T-cell (primary cell): ENCODE results near the gene VEZT. TPM values are rescaled to one million over a fixed set of nuclear protein-coding genes. Genes with fewer than 3 reads are reported as not detected.
"Not testable (repeated sequence)": the region's sequence is repeated elsewhere in the genome, so short reads cannot be mapped to it uniquely, and the experiment has no call there.

Experiments used
- ATAC-seq, 4 experiments: fragments of 200-7000 bp in 3 of 4; fragments of 150-1000 bp in 1 of 4; cut with Tn5 transposase; replicated peaks in 1 of 4; 1 replicate in 3 of 4; 2 replicates in 1 of 4; pipeline ENCODE4 v1.10.0; 2021; ENCODE audit warnings: moderate library complexity in 3 of 4, mild to moderate bottlenecking in 2 of 4, moderate number of reproducible peaks in 1 of 4
- CTCF ChIA-PET, 2 donors: fragments of 300-600 bp; sonication (Branson Sonifier 250); formaldehyde crosslinking; loops; one replicate each; lab custom pipeline; 2022; ENCODE audit warnings: antibody characterized with exemption in 2 of 2; lab: Charles Lee
- POLR2A ChIA-PET, 2 donors: fragments of 300-600 bp; sonication (Branson Sonifier 250); formaldehyde crosslinking; loops; one replicate each; lab custom pipeline; 2022; ENCODE audit warnings: antibody characterized with exemption in 2 of 2; lab: Charles Lee
- DNase-seq, 35 experiments: peaks; one replicate each; pipeline versions ENCODE4 v3.0.0 to v3.0.0-alpha.2; 2013 to 2023
- H3K27ac ChIP-seq: one replicate; pipeline ENCODE4 v1.5.1; 2013; ENCODE audit warnings: low read length
- H3K27me3 ChIP-seq, 2 experiments: replicated peaks in 1 of 2; 1 replicate in 1 of 2; 2 replicates in 1 of 2; pipeline versions ENCODE4 v1.6.1 to v1.7.0; 2013; ENCODE audit warnings: low read length in 1 of 2, mixed read lengths in 1 of 2; ENCODE audit not compliant: control insufficient read depth in 2 of 2, insufficient read depth in 2 of 2; ENCODE audit errors: extremely low read depth in 1 of 2
- H3K36me3 ChIP-seq, 2 donors: 1 replicate in 1 of 2; 2 replicates in 1 of 2; pipeline versions ENCODE4 v1.6.1 to v1.7.0; 2013; ENCODE audit warnings: low read length in 1 of 2; ENCODE audit not compliant: control insufficient read depth in 2 of 2, insufficient read depth in 1 of 2; ENCODE audit errors: extremely low read depth in 1 of 2
- H3K4me1 ChIP-seq, 2 experiments: 1 replicate in 1 of 2; 2 replicates in 1 of 2; pipeline versions ENCODE4 v1.6.1 to v1.7.0; 2013; ENCODE audit warnings: low read length in 2 of 2, mixed read lengths in 1 of 2; ENCODE audit not compliant: insufficient read depth in 2 of 2, control insufficient read depth in 1 of 2; ENCODE audit errors: extremely low read depth in 1 of 2
- H3K4me3 ChIP-seq, 2 donors: 1 replicate in 1 of 2; 2 replicates in 1 of 2; pipeline versions ENCODE4 v1.5.1 to v1.7.0; 2013; ENCODE audit warnings: mild to moderate bottlenecking in 2 of 2, low read length in 1 of 2, moderate library complexity in 1 of 2; ENCODE audit not compliant: control insufficient read depth in 1 of 2; ENCODE audit errors: extremely low read depth in 1 of 2
- H3K9me3 ChIP-seq: 2 replicates; pipeline ENCODE4 v1.7.0; 2013
- H3K27ac Mint-ChIP-seq, 2 donors: one replicate each; pipeline ENCODE4 v1.8.0; 2020 to 2021; ENCODE audit warnings: mild to moderate bottlenecking in 2 of 2, mixed read lengths in 2 of 2
- H3K27me3 Mint-ChIP-seq, 2 donors: one replicate each; pipeline ENCODE4 v1.8.0; 2021 to 2022; ENCODE audit warnings: mixed read lengths in 2 of 2
- H3K36me3 Mint-ChIP-seq: one replicate; pipeline ENCODE4 v1.8.0; 2021; ENCODE audit warnings: mixed read lengths
- H3K4me1 Mint-ChIP-seq, 3 donors: one replicate each; pipeline ENCODE4 v1.8.0; 2020 to 2022; ENCODE audit warnings: mixed read lengths in 3 of 3, mild to moderate bottlenecking in 1 of 3
- H3K4me3 Mint-ChIP-seq, 3 donors: one replicate each; pipeline ENCODE4 v1.8.0; 2020 to 2022; ENCODE audit warnings: mild to moderate bottlenecking in 3 of 3, mixed read lengths in 3 of 3, moderate library complexity in 3 of 3
- H3K9me3 Mint-ChIP-seq, 3 donors: one replicate each; pipeline ENCODE4 v1.8.0; 2020 to 2022; ENCODE audit warnings: mixed read lengths in 3 of 3
- WGBS: methylation state at CpG from one replicate; pipeline ENCODE4 v1.1.5; 2013; ENCODE audit warnings: missing lambda C conversion rate; ENCODE audit not compliant: insufficient coverage; 5-methylcytosine and 5-hydroxymethylcytosine counted together
- total RNA-seq, 35 experiments: library from RNA in 6 of 35; stranded (reverse) in 6 of 35; fragments of 120-200 nt in 1 of 35; gene quantifications; one replicate each; pipeline versions ENCODE4 v1.2.1 to v1.2.4 and lab custom pipeline; 2013 to 2026

VEZT gene
- total RNA-seq, 5 donors from 2014 or later (not counting 1 experiment from before 2014, with no cell fraction given): 27.0 to 48.9 (median 36.8) TPM

DNA sequence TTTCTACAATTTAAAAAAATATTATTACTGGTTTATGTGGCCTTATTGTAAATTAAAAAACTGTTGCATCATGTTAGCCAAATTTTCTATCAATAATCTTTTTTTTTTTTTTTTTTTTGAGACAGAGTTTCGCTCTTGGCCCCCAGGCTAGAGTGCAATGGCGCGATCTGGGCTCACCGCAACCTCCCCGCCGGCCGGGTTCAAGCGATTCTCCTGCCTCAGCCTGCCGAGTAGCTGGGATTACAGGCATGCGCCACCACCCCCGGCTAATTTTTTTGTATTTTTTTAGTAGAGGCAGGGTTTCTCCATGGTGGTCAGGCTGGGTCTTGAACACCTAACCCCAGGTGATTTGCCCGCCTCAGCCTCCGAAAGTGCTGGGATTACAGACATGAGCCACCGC, 16.6 kb downstream of the VEZT start:
- ATAC-seq, DNase-seq, H3K9me3 Mint-ChIP-seq, CTCF ChIA-PET, H3K27ac Mint-ChIP-seq, H3K4me1 ChIP-seq, H3K27me3 ChIP-seq, POLR2A ChIA-PET, H3K9me3 ChIP-seq, H3K36me3 ChIP-seq, H3K27me3 Mint-ChIP-seq, H3K27ac ChIP-seq, H3K4me3 ChIP-seq, H3K4me3 Mint-ChIP-seq: not testable (repeated sequence)
- H3K4me1 Mint-ChIP-seq: peaks cover 32 to 49% (median 36%) of the 10 kb centered on the region in 3 donors
- 83% methylated on average over 1 of the region's 14 CpGs for whole genome bisulfite sequencing
- peaks cover 16% of the 10 kb centered on the region for H3K36me3 Mint-ChIP-seq

DNA sequence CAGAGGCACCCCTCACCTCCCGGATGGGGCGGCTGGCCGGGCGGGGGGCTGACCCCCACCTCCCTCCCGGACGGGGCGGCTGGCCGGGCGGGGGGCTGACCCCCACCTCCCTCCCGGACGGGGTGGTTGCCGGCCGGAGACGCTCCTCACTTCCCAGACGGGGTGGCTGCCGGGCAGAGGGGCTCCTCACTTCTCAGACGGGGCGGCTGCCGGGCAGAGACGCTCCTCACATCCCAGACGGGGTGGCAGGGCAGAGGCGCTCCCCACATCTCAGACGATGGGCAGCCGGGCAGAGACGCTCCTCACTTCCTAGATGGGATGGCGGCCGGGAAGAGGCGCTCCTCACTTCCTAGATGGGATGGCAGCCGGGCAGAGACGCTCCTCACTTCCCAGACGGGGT, 18.0 kb downstream of the VEZT start:
- Mint-ChIP-seq H3K36me3 (peaks cover 16% of the 10 kb centered on the region), H3K4me1 (peaks cover 32 to 46% (median 43%) of the 10 kb centered on the region in 3 donors)
- H3K9me3 ChIP-seq, H3K4me1 ChIP-seq, H3K27ac Mint-ChIP-seq, H3K4me3 ChIP-seq, ATAC-seq, H3K36me3 ChIP-seq, DNase-seq, CTCF ChIA-PET, POLR2A ChIA-PET, H3K4me3 Mint-ChIP-seq, H3K27me3 ChIP-seq, H3K9me3 Mint-ChIP-seq, H3K27ac ChIP-seq, H3K27me3 Mint-ChIP-seq: not testable (repeated sequence)
- no CpG with 5 or more reads among the region's 31 CpGs for WGBS

DNA sequence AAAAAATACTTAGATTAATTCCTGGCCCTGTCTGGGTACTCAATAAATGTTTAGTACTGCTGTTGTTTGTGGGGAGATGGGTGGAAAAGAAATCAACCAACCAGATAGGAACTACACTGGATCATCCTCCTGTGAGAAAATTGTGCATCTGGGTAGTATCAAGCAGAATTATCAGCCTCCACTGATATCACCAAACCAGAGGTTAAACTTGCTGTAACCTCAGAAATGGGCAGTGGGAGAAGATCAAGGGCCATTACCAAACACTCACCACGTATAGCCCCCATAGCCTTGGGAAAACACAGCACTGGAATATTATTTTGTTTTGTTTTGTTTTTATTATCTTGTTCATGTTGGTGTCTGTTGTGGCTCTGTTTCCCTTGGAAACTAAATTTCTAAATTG, 19.7 kb downstream of the VEZT start:
- Histone ChIP-seq H3K27me3 (no peaks in the 10 kb centered on the region), H3K27ac (no peak overlapping the region), H3K4me1 (no peaks in the 10 kb centered on the region), H3K9me3 (no peaks in the 10 kb centered on the region), H3K4me3 (no peak overlapping the region), H3K36me3 (peaks cover 0 to 1% of the 10 kb centered on the region in 2 donors)
- no peak overlapping the region for H3K27ac Mint-ChIP-seq
- H3K9me3 Mint-ChIP-seq: no peaks in the 10 kb centered on the region
- no peak for ATAC-seq
- no peak overlapping the region for H3K4me3 Mint-ChIP-seq
- POLR2A ChIA-PET: no interaction called here
- CTCF ChIA-PET: interaction anchor here in 1 of 2 donors (1.1 kb wide), 1 partner anchor 15 kb away, joined by 4 read pairs; no protein-coding TSS in a partner anchor
- no CpG with 5 or more reads among the region's 1 CpG for WGBS
- no peak for DNase-seq
- H3K27me3 Mint-ChIP-seq: no peaks in the 10 kb centered on the region
- H3K4me1 Mint-ChIP-seq: peaks cover 28 to 37% (median 36%) of the 10 kb centered on the region in 3 donors
- peaks cover 16% of the 10 kb centered on the region for H3K36me3 Mint-ChIP-seq

DNA sequence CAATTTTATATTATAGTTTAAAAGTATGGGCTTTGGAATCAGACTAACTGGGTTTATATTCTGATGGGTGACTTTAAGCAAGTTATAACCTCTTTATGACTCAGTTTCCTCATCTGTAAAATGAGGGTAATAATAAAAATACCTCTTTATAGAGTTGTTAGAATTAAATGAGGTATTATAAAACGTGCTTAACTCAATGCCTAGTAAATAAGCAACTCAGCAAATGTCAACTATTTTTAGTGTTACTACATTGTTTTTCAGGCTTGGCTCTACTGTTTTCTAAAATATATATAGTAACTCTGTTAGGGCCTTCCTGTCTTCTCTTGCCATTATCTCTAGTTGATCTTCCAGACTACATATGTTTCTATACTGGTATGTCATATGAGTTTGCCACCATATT, 20.5 kb downstream of the VEZT start:
- no peak for DNase-seq
- peaks cover 13% of the 10 kb centered on the region for H3K36me3 Mint-ChIP-seq
- WGBS: no CpG with 5 or more reads among the region's 1 CpG
- POLR2A ChIA-PET: no interaction called here
- H3K27me3 Mint-ChIP-seq: no peaks in the 10 kb centered on the region
- H3K4me3 Mint-ChIP-seq: no peak overlapping the region
- no peak for ATAC-seq
- no peaks in the 10 kb centered on the region for H3K9me3 ChIP-seq
- peaks cover 24 to 30% (median 28%) of the 10 kb centered on the region in 3 donors for H3K4me1 Mint-ChIP-seq
- H3K27ac ChIP-seq: no peak overlapping the region
- no peaks in the 10 kb centered on the region for H3K9me3 Mint-ChIP-seq
- H3K36me3 ChIP-seq: peaks cover 0 to 3% of the 10 kb centered on the region in 2 donors
- CTCF ChIA-PET: interaction anchor here in 1 of 2 donors (0.6 kb wide), 1 partner anchor 1872 kb away, joined by 3 read pairs; no protein-coding TSS in a partner anchor
- H3K4me1 ChIP-seq: no peaks in the 10 kb centered on the region
- no peak overlapping the region for H3K4me3 ChIP-seq
- no peaks in the 10 kb centered on the region for H3K27me3 ChIP-seq
- no peak overlapping the region for H3K27ac Mint-ChIP-seq

DNA sequence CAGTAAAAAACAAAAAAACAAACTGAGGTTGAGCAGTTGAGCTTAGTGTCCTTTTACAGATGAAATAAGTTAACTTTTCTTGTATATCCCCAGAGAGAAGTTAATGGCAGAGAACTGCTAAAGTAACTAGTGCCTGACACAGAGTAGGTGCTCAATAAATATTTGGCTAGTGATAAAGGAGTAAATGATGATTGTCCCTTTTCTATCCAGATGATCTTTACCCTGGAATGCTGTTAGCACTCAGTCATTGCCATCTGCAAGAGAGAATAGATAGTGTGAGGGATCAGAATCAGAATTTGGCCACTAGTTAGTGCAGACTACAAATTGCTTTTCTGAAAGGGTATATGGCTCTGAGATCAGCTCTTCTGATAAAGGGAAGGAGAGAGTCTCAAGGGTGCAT, 21.6 kb downstream of the VEZT start:
- POLR2A ChIA-PET: no interaction called here
- Histone ChIP-seq H3K9me3 (no peaks in the 10 kb centered on the region), H3K4me3 (no peak overlapping the region), H3K27me3 (no peaks in the 10 kb centered on the region), H3K4me1 (no peaks in the 10 kb centered on the region), H3K36me3 (peaks cover 6 to 10% of the 10 kb centered on the region in 2 donors), H3K27ac (no peak overlapping the region)
- no peaks in the 10 kb centered on the region for H3K27me3 Mint-ChIP-seq
- H3K4me3 Mint-ChIP-seq: no peak overlapping the region
- DNase-seq (no peak), ATAC-seq (no peak)
- CTCF ChIA-PET: interaction anchor here in 1 of 2 donors (0.6 kb wide), 1 partner anchor 9 kb away, joined by 4 read pairs; no protein-coding TSS in a partner anchor
- peaks cover 24 to 30% (median 28%) of the 10 kb centered on the region in 3 donors for H3K4me1 Mint-ChIP-seq
- H3K9me3 Mint-ChIP-seq: no peaks in the 10 kb centered on the region
- peaks cover 19% of the 10 kb centered on the region for H3K36me3 Mint-ChIP-seq
- no peak overlapping the region for H3K27ac Mint-ChIP-seq

DNA sequence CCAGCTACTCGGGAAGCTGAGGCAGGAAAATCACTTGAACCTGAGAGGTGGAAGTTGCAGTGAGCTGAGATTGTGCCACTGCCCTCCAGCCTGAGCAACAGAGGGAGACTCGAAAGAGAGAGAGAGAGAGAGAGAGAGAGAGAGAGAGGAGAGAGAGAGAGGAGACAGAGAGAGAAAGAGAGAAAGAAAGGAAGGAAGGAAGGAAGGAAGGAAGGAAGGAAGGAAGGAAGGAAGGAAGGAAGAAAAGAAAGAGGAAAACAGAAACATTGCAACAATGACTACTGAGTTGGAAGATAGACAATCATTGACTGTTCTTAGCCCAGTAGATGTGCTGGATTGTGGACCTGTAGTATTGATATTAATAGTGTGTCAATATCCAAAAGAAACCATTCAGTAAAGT, 22.2 kb downstream of the VEZT start:
- DNase-seq, ATAC-seq, H3K27ac ChIP-seq, H3K27me3 Mint-ChIP-seq, CTCF ChIA-PET, POLR2A ChIA-PET, H3K9me3 Mint-ChIP-seq, H3K9me3 ChIP-seq, H3K4me1 ChIP-seq, H3K27ac Mint-ChIP-seq, H3K4me3 Mint-ChIP-seq, H3K4me3 ChIP-seq, H3K27me3 ChIP-seq: not testable (repeated sequence)
- 89% methylated on average over 1 of the region's 2 CpGs for WGBS
- peaks cover 21% of the 10 kb centered on the region for H3K36me3 Mint-ChIP-seq
- H3K4me1 Mint-ChIP-seq: peaks cover 24 to 34% (median 28%) of the 10 kb centered on the region in 3 donors
- H3K36me3 ChIP-seq: peaks cover 6 to 10% of the 10 kb centered on the region in 2 donors

DNA sequence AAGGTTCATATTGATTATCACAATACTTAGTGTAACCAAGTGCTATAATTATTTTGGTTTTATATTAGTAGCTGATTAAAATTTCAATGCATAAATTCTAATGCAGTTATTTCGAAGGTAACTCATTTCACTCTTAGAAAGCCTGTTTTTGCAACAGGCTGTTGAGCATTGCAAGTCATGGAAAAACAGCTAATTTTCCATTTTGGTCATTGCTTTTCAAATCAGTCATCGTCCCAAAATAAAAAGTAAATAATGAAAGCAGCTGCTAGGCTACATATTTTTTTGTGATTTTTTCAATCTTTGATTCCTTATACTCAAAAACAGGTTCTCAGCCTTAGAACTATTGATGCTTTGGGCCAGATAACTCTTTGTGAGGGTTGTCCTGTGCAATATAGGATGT, 22.9 kb downstream of the VEZT start:
- POLR2A ChIA-PET: no interaction called here

More for the DNA sequence above, 22.9 kb downstream of the VEZT start:
- Histone ChIP-seq H3K9me3 (no peaks in the 10 kb centered on the region), H3K36me3 (peaks cover 6 to 10% of the 10 kb centered on the region in 2 donors), H3K27ac (no peak overlapping the region), H3K27me3 (no peaks in the 10 kb centered on the region), H3K4me1 (no peaks in the 10 kb centered on the region), H3K4me3 (no peak overlapping the region)
- H3K4me3 Mint-ChIP-seq: no peak overlapping the region
- no peak for DNase-seq
- ATAC-seq: no peak
- CTCF ChIA-PET: no interaction called here
- WGBS: 80% methylated on average over 1 of the region's 2 CpGs
- H3K4me1 Mint-ChIP-seq: peaks cover 28 to 39% (median 33%) of the 10 kb centered on the region in 3 donors
- H3K27ac Mint-ChIP-seq: no peak overlapping the region
- H3K36me3 Mint-ChIP-seq: peaks cover 21% of the 10 kb centered on the region
- no peaks in the 10 kb centered on the region for H3K27me3 Mint-ChIP-seq
- no peaks in the 10 kb centered on the region for H3K9me3 Mint-ChIP-seq
